CD4-positive, alpha-beta T cell treated with Interleukin-12 subunit alpha and Interleukin-12 subunit beta, for 1 hour (primary cell): Measurements from ENCODE around the gene MARCHF10.
A peak's percentile ranks its signal among the peaks of the same experiment; 100 is the strongest.

Source experiments
- DNase-seq: peaks from one replicate; pipeline ENCODE4 v3.0.0-alpha.2; 2020

MARCHF10 gene

GRCh38 chr17:62653826-62654761, 154.0 kb downstream of the MARCHF10 start:
- no peak for DNase-seq

GRCh38 chr17:62653002-62653825, 154.9 kb downstream of the MARCHF10 start:
- DNase-seq = peak; percentile 63

GRCh38 chr17:62652251-62653001, 155.7 kb downstream of the MARCHF10 start:
- DNase-seq = peak; percentile 30
